Measurements from ENCODE around the gene COL4A1. TPM values are rescaled to one million over a fixed set of nuclear protein-coding genes. Genes with fewer than 3 reads are reported as not detected.

The COL4A1 gene
- total RNA-seq, 1 experiment from 2014 or later: 207 TPM

- DNase-seq (ENCODE audit: low read depth): peak; percentile 17
Measured at GRCh38 chr13:110274687-110275086, 32.3 kb downstream of the COL4A1 start.

GRCh38 chr13:110273254-110273653 lies 33.7 kb downstream of the COL4A1 start:
- DNase-seq (ENCODE audit: low read depth): no peak

GRCh38 chr13:110272651-110273050 lies 34.3 kb downstream of the COL4A1 start:
- no peak for DNase-seq (ENCODE audit: low read depth)

DNA sequence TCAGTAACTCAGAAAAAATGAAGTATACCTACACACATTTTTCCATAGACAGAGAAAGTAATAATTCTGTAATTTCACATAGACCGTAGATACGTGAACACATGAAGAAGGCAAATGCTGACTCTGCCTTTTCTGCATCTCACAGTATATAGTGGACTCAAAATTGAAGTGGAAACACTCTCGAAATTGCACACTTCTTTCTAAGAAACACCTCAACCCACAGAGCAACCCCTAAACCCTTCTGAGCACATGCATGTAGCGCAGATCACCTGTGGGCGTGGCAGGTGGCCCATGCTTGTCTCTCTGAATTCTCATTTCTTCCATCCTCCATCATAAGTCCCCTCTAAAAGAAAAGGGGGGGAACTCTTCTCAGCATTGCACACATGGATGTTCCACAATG lies 34.7 kb downstream of the COL4A1 start:
- DNase-seq (ENCODE audit: low read depth): no peak

GRCh38 chr13:110271313-110271712 lies 35.6 kb downstream of the COL4A1 start:
- no peak for DNase-seq (ENCODE audit: low read depth)

- no peak for DNase-seq (ENCODE audit: low read depth)
Measured at GRCh38 chr13:110270507-110270906, 36.5 kb downstream of the COL4A1 start.

DNA sequence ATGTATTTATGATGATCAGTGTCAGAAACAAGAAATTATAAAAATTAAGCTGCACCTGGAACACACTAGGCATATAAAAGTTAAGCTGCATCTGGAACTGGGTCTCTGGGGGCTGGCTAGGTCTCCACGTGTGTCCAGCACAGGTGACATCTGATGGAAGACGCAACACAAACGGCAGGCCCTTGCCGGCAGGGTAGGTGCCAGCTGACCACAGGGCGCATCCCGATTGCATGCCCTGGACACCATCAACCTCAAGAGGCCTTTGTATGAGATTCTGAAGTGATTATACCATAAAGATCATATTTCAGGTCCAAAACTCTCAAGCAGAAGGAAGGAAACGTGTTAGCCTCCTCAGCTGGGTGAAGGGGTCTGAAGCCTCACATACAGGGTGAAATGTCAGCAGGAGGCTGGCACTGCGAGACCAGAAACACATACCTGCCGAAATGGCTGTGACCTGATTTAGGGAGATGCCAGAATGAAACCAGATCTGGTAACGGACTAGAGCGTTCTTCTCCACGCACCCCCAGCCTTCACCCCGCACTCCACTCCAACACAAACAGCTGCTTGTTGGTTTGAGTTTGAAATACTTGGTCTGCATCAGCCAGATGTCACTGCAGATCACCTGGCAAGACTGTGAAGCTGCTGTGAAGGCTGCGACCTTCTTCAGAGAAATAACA lies 37.3 kb downstream of the COL4A1 start:
- DNase-seq (ENCODE audit: low read depth): no peak

GRCh38 chr13:110268576-110269185 lies 38.3 kb downstream of the COL4A1 start:
- no peak for DNase-seq (ENCODE audit: low read depth)

GRCh38 chr13:110268061-110268460 lies 38.9 kb downstream of the COL4A1 start:
- DNase-seq (ENCODE audit: low read depth): no peak

- no peak for DNase-seq (ENCODE audit: low read depth)
Measured at GRCh38 chr13:110266983-110267382, 40.0 kb downstream of the COL4A1 start.

DNA sequence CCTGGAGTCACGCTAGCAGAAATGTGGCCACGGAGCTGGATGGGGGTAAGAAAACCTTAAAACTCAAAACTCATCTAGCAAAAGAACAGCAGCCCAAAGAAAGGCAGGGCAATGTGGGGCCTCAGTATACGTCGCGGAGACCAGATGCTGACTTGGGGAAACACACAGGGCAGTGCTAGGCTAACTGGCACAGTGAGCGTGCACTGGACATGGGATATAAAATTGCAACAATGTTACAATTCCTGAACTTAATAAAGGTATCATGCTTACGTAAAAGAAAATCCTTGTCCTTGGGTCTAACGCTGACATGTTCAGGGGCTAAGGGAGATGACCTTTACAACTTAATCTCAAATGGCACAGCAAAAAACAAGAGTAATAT lies 40.5 kb downstream of the COL4A1 start:
- no peak for DNase-seq (ENCODE audit: low read depth)

- DNase-seq (ENCODE audit: low read depth): no peak
Measured at GRCh38 chr13:110265682-110266430, 41.1 kb downstream of the COL4A1 start.

DNA sequence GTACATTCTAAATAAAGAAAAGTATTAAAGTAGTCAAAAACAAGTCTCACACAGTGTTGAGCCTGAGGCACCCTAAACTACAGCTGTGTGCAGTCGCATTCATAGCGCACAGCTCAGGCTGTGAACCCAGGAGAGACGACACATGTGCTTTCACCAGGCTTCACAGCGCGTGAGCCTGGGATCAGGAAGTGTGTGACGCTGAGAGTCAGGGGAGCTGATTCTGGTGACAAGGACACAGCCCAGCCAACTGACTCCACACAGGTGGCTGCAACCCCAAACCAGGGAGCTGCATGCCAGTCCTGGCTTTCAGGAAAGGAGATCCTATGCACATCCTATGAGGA lies 41.6 kb downstream of the COL4A1 start:
- no peak for DNase-seq (ENCODE audit: low read depth)

DNA sequence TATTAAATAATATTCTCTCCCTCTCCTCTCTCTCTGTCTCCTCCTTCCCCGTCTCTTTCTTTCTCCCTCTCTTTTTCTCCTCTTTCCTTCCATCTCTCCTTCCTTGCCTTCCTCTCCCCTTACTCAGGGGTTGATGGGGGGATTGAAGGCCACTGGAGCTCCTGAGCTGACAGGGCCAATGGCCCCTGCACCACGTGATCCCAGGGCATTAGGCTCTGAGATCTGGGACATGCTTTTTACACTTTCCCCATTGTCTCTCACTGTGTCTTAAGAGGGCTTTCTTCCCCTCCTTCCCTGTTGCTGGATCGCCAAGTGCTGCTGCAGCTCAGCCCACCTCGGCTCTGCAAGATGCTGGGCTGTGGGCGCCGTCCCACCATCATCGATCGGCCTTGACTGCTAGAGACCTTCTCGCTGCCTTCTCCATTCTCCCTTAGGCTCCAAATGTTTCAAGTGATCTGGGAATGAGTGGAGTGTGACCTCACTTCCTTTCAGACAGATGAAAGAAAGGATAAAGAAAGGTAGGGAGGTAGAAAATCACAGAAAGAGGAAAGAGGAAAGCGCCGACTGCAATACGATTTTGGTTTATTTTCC lies 42.2 kb downstream of the COL4A1 start:
- no peak for DNase-seq (ENCODE audit: low read depth)

- no peak for DNase-seq (ENCODE audit: low read depth)
Measured at GRCh38 chr13:110263888-110264287, 43.1 kb downstream of the COL4A1 start.

- no peak for DNase-seq (ENCODE audit: low read depth)
Measured at GRCh38 chr13:110263404-110263803, 43.6 kb downstream of the COL4A1 start.

- DNase-seq (ENCODE audit: low read depth): no peak
Measured at GRCh38 chr13:110262508-110263291, 44.3 kb downstream of the COL4A1 start.

DNA sequence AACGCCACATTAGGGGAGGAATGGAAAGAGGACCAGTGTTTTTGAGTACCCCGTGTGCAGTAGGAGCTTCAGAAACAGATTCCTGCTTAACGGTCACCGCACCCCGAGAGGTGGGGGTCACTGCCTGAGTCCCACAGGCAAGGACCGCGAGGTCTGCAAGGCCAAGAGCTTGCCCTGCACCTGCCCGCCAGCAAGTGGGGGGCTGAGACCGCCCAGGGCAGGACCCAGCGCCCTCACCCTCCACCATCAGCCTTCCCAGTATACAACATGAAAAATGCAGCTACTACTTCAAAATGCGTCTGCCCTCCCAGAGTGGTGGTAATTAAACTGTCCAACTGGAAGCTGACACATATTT lies 44.9 kb downstream of the COL4A1 start:
- no peak for DNase-seq (ENCODE audit: low read depth)

DNA sequence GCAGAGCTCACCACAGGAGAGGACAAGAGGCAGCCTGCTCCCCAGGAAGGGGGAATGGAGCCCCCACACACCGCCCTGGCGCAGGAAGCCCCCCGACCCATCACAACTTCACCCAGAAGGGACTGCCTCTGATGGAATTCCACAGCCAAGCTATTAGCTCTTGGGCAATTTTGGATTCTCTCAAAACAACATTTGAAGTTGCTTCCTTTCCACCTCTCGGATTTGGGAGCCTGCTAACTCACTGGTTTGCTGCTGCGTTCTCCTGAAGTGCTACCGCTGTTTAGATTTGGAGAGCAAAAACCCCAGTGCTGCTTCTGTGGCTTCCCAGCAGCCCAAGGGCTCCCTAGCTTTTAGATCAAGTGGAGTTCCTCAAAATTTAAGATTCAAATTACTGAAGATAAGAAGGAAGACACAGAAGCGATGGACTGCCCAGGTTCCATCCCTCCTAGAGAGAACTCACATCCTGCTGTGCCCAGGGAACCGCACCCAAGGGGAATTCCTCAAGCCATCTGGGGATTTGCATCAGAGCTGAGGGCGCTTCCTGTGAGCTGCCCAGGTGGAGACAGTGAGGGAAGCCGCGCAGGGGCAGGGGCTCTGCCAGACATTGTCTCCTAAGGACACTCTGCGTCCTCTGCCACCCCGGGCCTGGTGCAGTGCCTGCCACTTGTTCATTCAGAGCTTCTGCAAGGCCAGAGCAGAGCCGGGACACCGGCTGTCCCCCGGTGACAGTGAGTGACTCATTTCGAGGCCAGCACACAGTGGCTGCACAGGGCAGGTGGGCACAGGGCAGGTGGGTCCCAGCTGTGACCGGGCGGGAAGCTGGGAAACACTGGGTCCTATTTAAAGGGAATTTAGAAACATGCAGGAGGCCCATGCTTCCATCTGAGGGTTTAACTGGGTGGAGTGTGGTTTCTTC lies 45.5 kb downstream of the COL4A1 start:
- DNase-seq (ENCODE audit: low read depth): no peak

DNA sequence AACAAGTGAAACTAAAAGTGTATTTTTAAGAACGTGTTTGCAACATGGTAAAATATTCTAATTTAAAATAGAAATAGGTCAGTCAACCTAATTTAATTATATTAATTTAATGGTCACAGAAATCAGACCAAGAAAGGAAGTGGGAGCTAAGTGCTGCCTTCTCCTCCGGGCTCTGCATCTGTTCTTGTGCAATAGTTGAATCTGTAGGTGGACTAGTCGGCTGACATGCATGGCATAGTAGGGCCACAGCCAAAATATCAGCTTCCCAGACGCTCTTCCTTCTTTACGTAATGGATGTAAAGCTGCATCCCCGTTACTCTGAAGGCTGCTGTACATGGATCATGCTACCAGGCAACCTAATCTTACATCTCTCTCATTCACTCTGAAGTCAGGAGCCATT lies 47.3 kb downstream of the COL4A1 start:
- peak; percentile 43 for DNase-seq (ENCODE audit: low read depth)

All from RPMI7951 (cell line).